Endothelial cell of umbilical vein (primary cell): ENCODE measurements around the gene TGFB1. TPM values are rescaled to one million over a fixed set of nuclear protein-coding genes. Genes with fewer than 3 reads are reported as not detected.

Experiments used
- BruUV-seq: library from RNA; stranded (reverse); fragments of 400-500 nt; replicated peaks from 2 replicates; lab custom pipeline; 2021; lab: Mats Ljungman, UMichigan
- CTCF ChIA-PET: fragments of 300-600, 350-600 bp; sonication (Branson Sonifier 250); formaldehyde crosslinking; loops from one replicate; lab custom pipeline; 2021; ENCODE audit warnings: antibody characterized with exemption, inconsistent platforms; lab: Charles Lee
- POLR2A ChIA-PET: fragments of 300-600, 350-600 bp; sonication (Branson Sonifier 250); formaldehyde crosslinking; loops from one replicate; lab custom pipeline; 2021; ENCODE audit warnings: antibody characterized with exemption, inconsistent platforms; lab: Charles Lee
- DNase-seq: peaks from one replicate; pipeline ENCODE4 v3.0.0-alpha.2; 2011; ENCODE audit warnings: low read depth, low spot score
- FAIRE-seq: peaks from 2 replicates; lab custom pipeline; 2011; peaks lifted over from hg19 to GRCh38; lab: Jason Lieb, UNC
- H2AFZ ChIP-seq: 2 replicates; pipeline ENCODE4 v1.6.0; 2012; ENCODE audit warnings: low read depth, low read length, control low read depth, inconsistent platforms
- H3K27ac ChIP-seq: 2 replicates; pipeline ENCODE4 v1.5.1; 2011; ENCODE audit warnings: low read depth, mild to moderate bottlenecking, control low read depth, low read length, moderate library complexity; ENCODE audit not compliant: insufficient read depth
- H3K27me3 ChIP-seq, 2 experiments: 2 replicates each; pipeline versions ENCODE4 v1.6.0 to v1.6.1; 2011; ENCODE audit warnings: low read length in 2 of 2, mixed read lengths in 1 of 2; ENCODE audit not compliant: control insufficient read depth in 2 of 2, insufficient read depth in 2 of 2
- H3K36me3 ChIP-seq, 2 experiments: 2 replicates in 1 of 2; 3 replicates in 1 of 2; pipeline ENCODE4 v1.5.1; 2011; ENCODE audit warnings: low read length in 2 of 2, mild to moderate bottlenecking in 1 of 2, moderate library complexity in 1 of 2; ENCODE audit not compliant: control insufficient read depth in 2 of 2, insufficient read depth in 2 of 2; ENCODE audit errors: extremely low read depth in 1 of 2
- H3K4me1 ChIP-seq: 3 replicates; pipeline ENCODE4 v1.5.1; 2011; ENCODE audit warnings: mild to moderate bottlenecking, low read length; ENCODE audit not compliant: control insufficient read depth, insufficient read depth; ENCODE audit errors: extremely low read depth
- H3K4me2 ChIP-seq: 2 replicates; pipeline ENCODE4 v1.6.1; 2011; ENCODE audit warnings: low read length, control low read depth, mixed read lengths; ENCODE audit not compliant: insufficient read depth
- H3K4me3 ChIP-seq, 3 experiments: fragments of 200-600 bp in 1 of 3; sonication (generic), shearing (Covaris generic) in 1 of 3; replicated peaks in 1 of 3; 2 replicates each; pipeline ENCODE4 v1.5.1; 2011 to 2016; ENCODE audit warnings: control low read depth in 3 of 3, low read length in 3 of 3, mild to moderate bottlenecking in 2 of 3, inconsistent platforms in 1 of 3, low read depth in 1 of 3, moderate library complexity in 1 of 3; ENCODE audit not compliant: insufficient read depth in 1 of 3
- H3K79me2 ChIP-seq: 2 replicates; pipeline ENCODE4 v1.6.0; 2012; ENCODE audit warnings: low read length, inconsistent platforms; ENCODE audit not compliant: control insufficient read depth, insufficient read depth
- H3K9ac ChIP-seq: replicated peaks from 2 replicates; pipeline ENCODE3; 2011; ENCODE audit warnings: low read length, control low read depth; ENCODE audit not compliant: insufficient read depth; ENCODE audit errors: extremely low read depth
- H3K9me1 ChIP-seq: replicated peaks from 3 replicates; pipeline ENCODE4 v1.6.0; 2011; ENCODE audit warnings: mild to moderate bottlenecking, low read length; ENCODE audit not compliant: control insufficient read depth, insufficient read depth; ENCODE audit errors: extremely low read depth
- H3K9me3 ChIP-seq: replicated peaks from 2 replicates; pipeline ENCODE4 v1.5.1; 2012; ENCODE audit warnings: low read length, inconsistent platforms; ENCODE audit not compliant: control insufficient read depth, insufficient read depth
- H4K20me1 ChIP-seq: replicated peaks from 2 replicates; pipeline ENCODE3; 2011; ENCODE audit warnings: mild to moderate bottlenecking, low read length; ENCODE audit not compliant: control insufficient read depth, insufficient read depth; ENCODE audit errors: extremely low read depth
- FOS ChIP-seq: IDR thresholded peaks from 2 replicates; pipeline ENCODE4 v1.6.1; 2011; ENCODE audit warnings: mild to moderate bottlenecking, low read length, moderate library complexity, borderline replicate concordance; ENCODE audit not compliant: insufficient read depth
- JUN ChIP-seq: IDR thresholded peaks from 2 replicates; pipeline ENCODE4 v1.6.1; 2011; ENCODE audit warnings: borderline replicate concordance, low read depth; ENCODE audit not compliant: insufficient read length, insufficient read depth
- MYC ChIP-seq: IDR thresholded peaks from one replicate; pipeline ENCODE4 v1.6.1; 2011; ENCODE audit warnings: mild to moderate bottlenecking, low read depth, low read length
- POLR2A ChIP-seq: IDR thresholded peaks from 2 replicates; pipeline ENCODE4 v1.6.1; 2012; ENCODE audit warnings: low read depth, mild to moderate bottlenecking, control low read depth, low read length
- POLR2AphosphoS5 ChIP-seq: IDR thresholded peaks from 2 replicates; pipeline ENCODE4 v1.6.1; 2012; ENCODE audit warnings: low read depth, mild to moderate bottlenecking, control low read depth, low read length, moderate library complexity; ENCODE audit not compliant: insufficient read depth
- dilution Hi-C: fragments of 300-500 bp; cut with MboI; formaldehyde crosslinking; loops from one replicate; pipeline ENCODE4 v1.15.0; 2019; ENCODE audit warnings: low sequenced_read_pairs; ENCODE audit not compliant: extremely low pct_ligation_motif_present
- intact Hi-C: fragments of 100-400 bp; cut with micrococcal nuclease; formaldehyde crosslinking; loops from one replicate; pipeline ENCODE4 v1.10.0; 2022
- polyA plus RNA-seq, 4 experiments: library from polyadenylated mRNA; depleted of rRNA in 3 of 4; stranded (reverse) in 3 of 4; unstranded in 1 of 4; fragments of >200 nt; gene quantifications; 2 replicates each; pipeline versions ENCODE4 v1.2.1 to v1.2.3, GENCODE V29; 2011 to 2012; ENCODE audit warnings: missing spikeins in 1 of 4
- small RNA-seq: library from RNA; depleted of rRNA; stranded (forward); fragments of <200 nt; gene quantifications from one replicate; pipeline ENCODE3, GENCODE V24; 2012; ENCODE audit warnings: low replicate concordance, low read depth; ENCODE audit not compliant: insufficient read depth, insufficient read length
- total RNA-seq: library from RNA; stranded (reverse); gene quantifications from 2 replicates; pipeline ENCODE4 v1.2.3, GENCODE V29; 2021
- TF ChIP-seq, protein P1 (sequence below), 2 donors: IDR thresholded peaks; 1 replicate in 1 of 2; 2 replicates in 1 of 2; pipeline ENCODE4 v1.5.1; 2011; ENCODE audit warnings: low read length in 2 of 2, mild to moderate bottlenecking in 2 of 2, moderate library complexity in 2 of 2, control low read depth in 1 of 2, inconsistent platforms in 1 of 2, low read depth in 1 of 2; ENCODE audit not compliant: insufficient read depth in 1 of 2; ENCODE audit errors: extremely low read depth in 1 of 2

Gene TGFB1
- total and polyA plus RNA-seq, 2 donors (not counting 3 experiments of a cell fraction or from before 2014, with no cell fraction given): 64.4 to 250 TPM

DNA sequence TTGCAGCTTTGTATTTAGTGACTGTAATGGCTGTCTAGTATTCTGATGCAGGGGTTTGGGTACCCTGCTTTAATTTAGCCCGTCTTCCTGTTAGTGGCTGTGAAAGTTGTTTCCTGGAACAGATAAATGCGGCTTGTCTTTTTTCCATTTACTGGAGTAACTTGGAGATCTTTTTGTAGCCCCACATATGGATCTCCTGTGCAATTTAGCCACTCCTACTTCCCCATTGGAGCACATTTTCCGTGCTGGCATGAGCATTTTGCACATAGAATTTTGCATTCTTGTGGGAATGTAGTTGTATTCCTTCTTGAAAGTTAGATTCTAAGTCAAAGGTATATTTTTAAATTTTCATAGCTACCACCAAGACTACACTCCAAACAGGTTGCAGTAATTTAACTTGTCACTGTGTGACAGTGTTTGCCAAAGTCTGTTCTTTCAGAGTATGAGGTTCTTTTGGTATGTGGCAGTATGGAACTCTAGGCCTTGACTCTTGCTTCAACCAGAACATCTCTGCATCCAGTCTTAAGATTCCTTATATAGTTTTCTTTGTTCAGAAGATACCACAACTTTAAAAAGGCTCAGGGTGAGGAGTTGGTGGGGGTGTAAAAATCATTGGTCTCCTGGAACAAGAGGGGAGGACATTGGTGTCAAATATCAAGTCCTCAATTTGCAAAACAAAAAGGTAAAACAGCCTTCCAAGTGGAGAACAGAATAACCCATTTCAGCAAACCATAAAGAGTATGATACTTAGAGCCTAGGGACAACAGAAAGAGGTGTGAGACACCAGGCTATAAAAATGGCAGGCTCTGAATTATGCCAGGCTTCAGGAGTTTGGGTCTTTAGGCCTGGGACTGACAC, 64.8 kb downstream of the TGFB1 start:
- H3K9me3 ChIP-seq: no peaks in the 10 kb centered on the region
- intact Hi-C loops (no loop called here), dilution Hi-C loops (no loop called here)
- no peak for FAIRE-seq
- H3K9ac ChIP-seq: no peak overlapping the region
- TF ChIP-seq MYC (no peak), POLR2AphosphoS5 (no peak), JUN (no peak), FOS (no peak), POLR2A (no peak)
- TF ChIP-seq, protein P1, sequence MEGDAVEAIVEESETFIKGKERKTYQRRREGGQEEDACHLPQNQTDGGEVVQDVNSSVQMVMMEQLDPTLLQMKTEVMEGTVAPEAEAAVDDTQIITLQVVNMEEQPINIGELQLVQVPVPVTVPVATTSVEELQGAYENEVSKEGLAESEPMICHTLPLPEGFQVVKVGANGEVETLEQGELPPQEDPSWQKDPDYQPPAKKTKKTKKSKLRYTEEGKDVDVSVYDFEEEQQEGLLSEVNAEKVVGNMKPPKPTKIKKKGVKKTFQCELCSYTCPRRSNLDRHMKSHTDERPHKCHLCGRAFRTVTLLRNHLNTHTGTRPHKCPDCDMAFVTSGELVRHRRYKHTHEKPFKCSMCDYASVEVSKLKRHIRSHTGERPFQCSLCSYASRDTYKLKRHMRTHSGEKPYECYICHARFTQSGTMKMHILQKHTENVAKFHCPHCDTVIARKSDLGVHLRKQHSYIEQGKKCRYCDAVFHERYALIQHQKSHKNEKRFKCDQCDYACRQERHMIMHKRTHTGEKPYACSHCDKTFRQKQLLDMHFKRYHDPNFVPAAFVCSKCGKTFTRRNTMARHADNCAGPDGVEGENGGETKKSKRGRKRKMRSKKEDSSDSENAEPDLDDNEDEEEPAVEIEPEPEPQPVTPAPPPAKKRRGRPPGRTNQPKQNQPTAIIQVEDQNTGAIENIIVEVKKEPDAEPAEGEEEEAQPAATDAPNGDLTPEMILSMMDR (IDR thresholded peaks at IDR 0.05; ENCODE audit: extremely low read depth in 1 of 2, insufficient read depth in 1 of 2, low read depth in 1 of 2, low read length in 2 of 2): no peak
- H3K36me3 ChIP-seq: peaks cover 34 to 53% of the 10 kb centered on the region in 2 experiments
- no TSS peak for BruUV-seq
- no peaks in the 10 kb centered on the region for H3K4me1 ChIP-seq
- no peak overlapping the region for H2AFZ ChIP-seq
- H3K4me3 ChIP-seq: no peak overlapping the region
- no peak overlapping the region for H3K27ac ChIP-seq
- no peaks in the 10 kb centered on the region for H4K20me1 ChIP-seq
- no peaks in the 10 kb centered on the region for H3K9me1 ChIP-seq
- H3K27me3 ChIP-seq: no peaks in the 10 kb centered on the region
- no peak for DNase-seq
- H3K79me2 ChIP-seq: peaks cover 8% of the 10 kb centered on the region
- ChIA-PET POLR2A (no interaction called here), CTCF (interaction anchor here (4.3 kb wide), 1 partner anchor 85 kb away, joined by 18 read pairs; no protein-coding TSS in a partner anchor)
- no peak overlapping the region for H3K4me2 ChIP-seq

Small RNAs within 50 kb of the gene (small RNA-seq; reads per million reads assigned to genes)
- not detected for gene RN7SL34P

Other genes starting within 250 kb of the TGFB1 start
- not detected in 2 replicates for gene CYP2F1, start 239.5 kb downstream of the TGFB1 start, total RNA-seq
- not detected in 2 replicates for gene CYP2F1, start 239.5 kb downstream of the TGFB1 start, polyA plus RNA-seq
- gene CYP2S1, start 160.7 kb downstream of the TGFB1 start, total RNA-seq: 1.6 and 4.5 TPM in 2 replicates
- 0.98 and 1.0 TPM in 2 replicates for gene CYP2S1, start 160.7 kb downstream of the TGFB1 start, polyA plus RNA-seq
- gene AXL, start 134.7 kb downstream of the TGFB1 start, total RNA-seq: 151 and 172 TPM in 2 replicates
- gene AXL, start 134.7 kb downstream of the TGFB1 start, polyA plus RNA-seq: 86.9 and 89.8 TPM in 2 replicates
- gene HNRNPUL1, start 89.5 kb downstream of the TGFB1 start, total RNA-seq: 261 TPM in 2 replicates
- 80.5 and 83.2 TPM in 2 replicates for gene HNRNPUL1, start 89.5 kb downstream of the TGFB1 start, polyA plus RNA-seq
- 24.2 and 27.2 TPM in 2 replicates for gene CCDC97, start 43.8 kb downstream of the TGFB1 start, total RNA-seq
- gene CCDC97, start 43.8 kb downstream of the TGFB1 start, polyA plus RNA-seq: 19.7 and 20.7 TPM in 2 replicates
- 12.2 and 13.6 TPM in 2 replicates for gene B9D2, start 10.2 kb upstream of the TGFB1 start, total RNA-seq
- 23.9 and 28.4 TPM in 2 replicates for gene B9D2, start 10.2 kb upstream of the TGFB1 start, polyA plus RNA-seq
- gene TMEM91, start 22.6 kb upstream of the TGFB1 start, total RNA-seq: 13.2 and 15.8 TPM in 2 replicates
- gene TMEM91, start 22.6 kb upstream of the TGFB1 start, polyA plus RNA-seq: 9.0 and 12.0 TPM in 2 replicates
- gene EXOSC5, start 43.4 kb upstream of the TGFB1 start, total RNA-seq: 13.8 and 14.0 TPM in 2 replicates
- gene EXOSC5, start 43.4 kb upstream of the TGFB1 start, polyA plus RNA-seq: 20.9 and 24.0 TPM in 2 replicates
- 12.9 and 16.5 TPM in 2 replicates for gene BCKDHA, start 43.9 kb upstream of the TGFB1 start, total RNA-seq
- 50.4 and 63.6 TPM in 2 replicates for gene BCKDHA, start 43.9 kb upstream of the TGFB1 start, polyA plus RNA-seq
- 6.5 and 7.6 TPM in 2 replicates for gene B3GNT8, start 73.5 kb upstream of the TGFB1 start, total RNA-seq
- 3.6 and 4.1 TPM in 2 replicates for gene B3GNT8, start 73.5 kb upstream of the TGFB1 start, polyA plus RNA-seq
- 63.2 and 65.4 TPM in 2 replicates for gene DMAC2, start 86.0 kb upstream of the TGFB1 start, total RNA-seq
- 124 and 137 TPM in 2 replicates for gene DMAC2, start 86.0 kb upstream of the TGFB1 start, polyA plus RNA-seq
- not detected in 2 replicates for gene ERICH4, start 89.2 kb upstream of the TGFB1 start, total RNA-seq
- gene ERICH4, start 89.2 kb upstream of the TGFB1 start, polyA plus RNA-seq: not detected in 2 replicates
- gene CEACAM21, start 222.2 kb upstream of the TGFB1 start, total RNA-seq: 1.7 and 2.7 TPM in 2 replicates
- gene CEACAM21, start 222.2 kb upstream of the TGFB1 start, polyA plus RNA-seq: 0.81 and 1.3 TPM in 2 replicates